OCI-LY1 (cell line): ENCODE measurements around the gene DNAL4.

Experiments used
- H2AFZ ChIP-seq: fragments of 200-600 bp; sonication (generic), shearing (Covaris generic); 2 replicates; pipeline ENCODE4 v1.6.0; 2014; ENCODE audit warnings: antibody characterized with exemption, mild to moderate bottlenecking, low read length
- H3F3A ChIP-seq: fragments of 200-600 bp; sonication (generic), shearing (Covaris generic); 2 replicates; pipeline ENCODE4 v1.6.0; 2014; ENCODE audit warnings: mild to moderate bottlenecking, antibody characterized with exemption, low read length, moderate library complexity; ENCODE audit not compliant: insufficient read depth
- H3K27ac ChIP-seq: fragments of 200-600 bp; sonication (generic); 2 replicates; pipeline ENCODE4 v1.5.1; 2014; ENCODE audit warnings: low read length, mixed run types, mild to moderate bottlenecking, low read depth; ENCODE audit not compliant: poor library complexity, severe bottlenecking
- H3K27me3 ChIP-seq: fragments of 200-600 bp; sonication (generic); 2 replicates; pipeline ENCODE4 v1.6.0; 2014; ENCODE audit warnings: antibody characterized with exemption, mild to moderate bottlenecking, low read length, moderate library complexity; ENCODE audit not compliant: insufficient read depth
- H3K36me3 ChIP-seq: fragments of 200-600 bp; sonication (generic); 2 replicates; pipeline ENCODE4 v1.6.1; 2014; ENCODE audit warnings: mild to moderate bottlenecking, antibody characterized with exemption, low read length, moderate library complexity, mixed read lengths; ENCODE audit not compliant: insufficient read depth
- H3K4me1 ChIP-seq: fragments of 200-600 bp; sonication (generic); 2 replicates; pipeline ENCODE4 v1.5.1; 2014; ENCODE audit warnings: mild to moderate bottlenecking, low read length, moderate library complexity; ENCODE audit not compliant: insufficient read depth, severe bottlenecking
- H3K4me2 ChIP-seq: fragments of 200-600 bp; sonication (generic), shearing (Covaris generic); 2 replicates; pipeline ENCODE4 v1.6.1; 2014; ENCODE audit warnings: low read length
- H3K4me3 ChIP-seq: fragments of 200-600 bp; sonication (generic); 2 replicates; pipeline ENCODE4 v1.5.1; 2014; ENCODE audit warnings: low read length, low read depth, mild to moderate bottlenecking, mixed read lengths; ENCODE audit not compliant: poor library complexity, severe bottlenecking
- H3K79me2 ChIP-seq: fragments of 200-600 bp; shearing (Covaris generic); 2 replicates; pipeline ENCODE4 v1.6.1; 2016; ENCODE audit warnings: mixed run types, low read length, mixed read lengths; ENCODE audit not compliant: insufficient read depth
- H3K9ac ChIP-seq: fragments of 200-600 bp; sonication (generic), shearing (Covaris generic); 2 replicates; pipeline ENCODE4 v1.6.1; 2014; ENCODE audit warnings: mild to moderate bottlenecking, low read length, mixed read lengths
- H3K9me2 ChIP-seq: fragments of 200-600 bp; sonication (generic), shearing (Covaris generic); 2 replicates; pipeline ENCODE4 v1.6.1; 2014; ENCODE audit warnings: low read depth, mild to moderate bottlenecking, low read length, mixed read lengths
- H3K9me3 ChIP-seq: fragments of 200-600 bp; shearing (Covaris generic); 2 replicates; pipeline ENCODE4 v1.6.1; 2014; ENCODE audit warnings: low read length, mixed read lengths
- H4K20me1 ChIP-seq: fragments of 200-600 bp; sonication (generic), shearing (Covaris generic); 2 replicates; pipeline ENCODE4 v1.6.0; 2016; ENCODE audit warnings: mild to moderate bottlenecking, low read length; ENCODE audit not compliant: insufficient read depth
- EZH2 ChIP-seq: fragments of 200-600 bp; sonication (generic), shearing (Covaris generic); IDR thresholded peaks from 2 replicates; pipeline ENCODE4 v1.8.0; 2017; ENCODE audit warnings: borderline replicate concordance, mixed run types, mild to moderate bottlenecking, antibody characterized with exemption, low read length, moderate library complexity, mixed read lengths
- TF ChIP-seq, protein P1 (sequence below): fragments of 200-600 bp; sonication (generic), shearing (Covaris generic); IDR thresholded peaks from 2 replicates; pipeline ENCODE4 v1.5.1; 2017; ENCODE audit warnings: mild to moderate bottlenecking, antibody characterized with exemption, low read length, moderate library complexity, mixed read lengths

The DNAL4 gene

DNA sequence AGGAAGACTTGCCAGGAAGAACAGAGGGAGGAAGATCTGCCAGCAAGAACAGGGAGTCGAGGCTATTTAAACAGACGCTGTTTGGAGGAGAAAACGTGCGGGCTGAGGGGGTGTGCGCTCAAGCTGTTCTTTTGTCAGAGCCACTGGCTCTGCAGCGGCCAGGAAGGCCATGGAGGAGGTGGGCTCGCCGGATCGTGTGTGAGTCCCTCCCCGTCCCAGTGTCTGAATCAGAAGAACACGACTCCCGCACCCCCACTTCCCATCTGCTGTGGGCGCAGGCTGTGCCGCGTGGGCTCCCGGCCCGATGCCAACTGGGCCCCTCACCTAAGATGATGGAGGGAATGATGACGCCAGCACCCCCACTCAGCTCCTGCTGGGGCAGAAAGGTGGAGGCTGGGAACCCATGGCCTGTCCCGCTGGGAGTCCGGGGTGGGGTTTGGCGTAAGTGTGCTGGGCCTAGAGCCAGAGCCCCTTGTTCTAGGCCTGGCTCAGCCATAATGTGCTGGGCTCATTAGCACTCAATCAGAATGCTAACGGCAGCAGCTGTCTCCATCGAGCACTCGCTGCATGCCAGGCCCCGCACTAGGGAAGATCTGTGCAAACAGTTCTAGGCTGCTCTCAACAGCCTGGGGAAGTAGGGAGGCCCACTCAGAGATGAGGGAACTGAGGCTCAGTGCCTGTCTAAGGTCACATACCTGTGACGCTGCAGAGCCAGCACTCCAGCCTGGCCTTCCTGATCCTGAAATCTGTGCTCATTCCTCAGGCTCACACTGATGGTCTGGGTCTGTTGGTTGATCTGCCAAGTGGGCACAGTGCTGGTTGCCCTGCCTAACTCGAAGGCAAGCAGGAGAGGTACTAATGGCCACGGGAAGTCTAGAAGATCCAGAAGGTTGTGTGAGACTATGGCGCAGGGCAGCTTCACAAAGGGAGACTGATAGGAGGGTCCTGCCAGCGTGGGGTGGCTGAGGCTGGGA, 38.3 kb upstream of the DNAL4 start:
- Histone ChIP-seq H3K4me2 (no peak overlapping the region), H3K79me2 (no peaks in the 10 kb centered on the region), H3K27ac (no peak overlapping the region), H3K4me3 (no peak overlapping the region), H3K9ac (no peak overlapping the region), H3K36me3 (no peaks in the 10 kb centered on the region), H3K9me3 (no peaks in the 10 kb centered on the region), H3K4me1 (no peaks in the 10 kb centered on the region), H3K27me3 (no peaks in the 10 kb centered on the region; the same call in 1 of the 2 replicates), H3K9me2 (no peaks in the 10 kb centered on the region), H3F3A (no peaks in the 10 kb centered on the region), H4K20me1 (no peaks in the 10 kb centered on the region), H2AFZ (no peak overlapping the region)
- no peak for TF ChIP-seq EZH2
- TF ChIP-seq, protein P1, sequence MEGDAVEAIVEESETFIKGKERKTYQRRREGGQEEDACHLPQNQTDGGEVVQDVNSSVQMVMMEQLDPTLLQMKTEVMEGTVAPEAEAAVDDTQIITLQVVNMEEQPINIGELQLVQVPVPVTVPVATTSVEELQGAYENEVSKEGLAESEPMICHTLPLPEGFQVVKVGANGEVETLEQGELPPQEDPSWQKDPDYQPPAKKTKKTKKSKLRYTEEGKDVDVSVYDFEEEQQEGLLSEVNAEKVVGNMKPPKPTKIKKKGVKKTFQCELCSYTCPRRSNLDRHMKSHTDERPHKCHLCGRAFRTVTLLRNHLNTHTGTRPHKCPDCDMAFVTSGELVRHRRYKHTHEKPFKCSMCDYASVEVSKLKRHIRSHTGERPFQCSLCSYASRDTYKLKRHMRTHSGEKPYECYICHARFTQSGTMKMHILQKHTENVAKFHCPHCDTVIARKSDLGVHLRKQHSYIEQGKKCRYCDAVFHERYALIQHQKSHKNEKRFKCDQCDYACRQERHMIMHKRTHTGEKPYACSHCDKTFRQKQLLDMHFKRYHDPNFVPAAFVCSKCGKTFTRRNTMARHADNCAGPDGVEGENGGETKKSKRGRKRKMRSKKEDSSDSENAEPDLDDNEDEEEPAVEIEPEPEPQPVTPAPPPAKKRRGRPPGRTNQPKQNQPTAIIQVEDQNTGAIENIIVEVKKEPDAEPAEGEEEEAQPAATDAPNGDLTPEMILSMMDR: no peak

DNA sequence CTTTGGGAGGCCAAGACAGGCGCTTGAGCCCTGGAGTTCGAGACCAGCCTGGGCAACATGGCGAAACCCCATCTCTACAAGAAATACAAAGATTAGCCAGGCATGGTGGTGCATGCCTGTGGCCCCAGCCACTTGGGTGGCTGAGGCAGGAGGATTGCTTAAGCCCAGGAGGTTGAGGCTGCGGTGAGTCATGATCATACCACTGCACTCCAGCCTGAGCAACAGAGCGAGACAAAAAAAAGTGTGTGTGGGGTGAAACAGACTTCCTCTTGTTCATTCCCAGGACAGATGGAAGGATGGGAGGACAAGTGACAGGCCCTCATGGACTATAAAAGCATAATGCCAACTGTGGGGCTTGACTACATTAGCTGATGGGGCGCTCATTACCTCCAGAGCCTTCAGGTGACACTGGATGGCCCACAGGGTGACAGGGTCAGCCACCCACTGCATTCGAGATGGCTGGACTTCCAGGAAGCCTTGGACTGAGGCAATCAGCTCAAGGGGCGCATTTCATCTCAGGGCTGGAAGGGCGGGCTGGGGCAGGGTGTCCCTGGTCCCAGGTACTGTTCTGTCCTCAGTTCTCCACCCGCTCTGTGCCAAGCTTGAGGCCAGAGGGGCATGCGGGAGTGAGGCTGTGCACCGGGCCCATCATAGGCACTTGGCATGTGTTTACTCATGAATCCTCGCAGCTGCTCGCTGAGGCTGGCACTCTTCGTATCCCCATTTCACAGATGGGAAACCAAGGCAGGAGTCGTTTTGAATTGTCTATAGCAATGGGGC, 37.4 kb upstream of the DNAL4 start:
- no peak overlapping the region for H3K4me3 ChIP-seq
- no peak overlapping the region for H3K4me2 ChIP-seq
- H3K9me2 ChIP-seq: no peaks in the 10 kb centered on the region
- H4K20me1 ChIP-seq: no peaks in the 10 kb centered on the region
- H3K79me2 ChIP-seq: no peaks in the 10 kb centered on the region
- TF ChIP-seq, protein P1: no peak
- TF ChIP-seq EZH2: no peak
- H3K27ac ChIP-seq: no peak overlapping the region
- no peaks in the 10 kb centered on the region for H3F3A ChIP-seq
- no peaks in the 10 kb centered on the region; the same call in 1 of the 2 replicates for H3K27me3 ChIP-seq
- no peaks in the 10 kb centered on the region for H3K9me3 ChIP-seq
- H3K9ac ChIP-seq: no peak overlapping the region
- no peak overlapping the region for H2AFZ ChIP-seq
- H3K4me1 ChIP-seq: no peaks in the 10 kb centered on the region
- no peaks in the 10 kb centered on the region for H3K36me3 ChIP-seq

DNA sequence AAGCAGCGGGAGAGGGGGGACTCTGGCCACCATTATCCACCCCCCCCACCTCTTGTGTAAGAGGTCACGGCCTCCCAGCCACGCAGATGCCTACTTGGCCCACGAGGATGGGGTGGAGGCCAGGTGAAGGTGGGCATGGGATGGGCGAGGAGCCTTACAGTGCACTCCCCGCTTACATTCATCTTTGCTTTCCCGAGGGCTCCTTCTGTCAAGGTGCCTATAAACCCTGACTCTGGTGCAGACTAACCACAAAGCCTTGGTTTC, 36.8 kb upstream of the DNAL4 start:
- H3K9me2 ChIP-seq: no peaks in the 10 kb centered on the region
- H4K20me1 ChIP-seq: no peaks in the 10 kb centered on the region
- no peaks in the 10 kb centered on the region for H3K36me3 ChIP-seq
- H3K27ac ChIP-seq: no peak overlapping the region
- no peak overlapping the region for H3K4me2 ChIP-seq
- TF ChIP-seq EZH2: no peak
- TF ChIP-seq, protein P1: no peak
- no peaks in the 10 kb centered on the region for H3K9me3 ChIP-seq
- H3K4me3 ChIP-seq: no peak overlapping the region
- no peak overlapping the region for H2AFZ ChIP-seq
- no peak overlapping the region for H3K9ac ChIP-seq
- no peaks in the 10 kb centered on the region for H3K4me1 ChIP-seq
- no peaks in the 10 kb centered on the region for H3K79me2 ChIP-seq
- H3K27me3 ChIP-seq: no peaks in the 10 kb centered on the region; the same call in 1 of the 2 replicates
- H3F3A ChIP-seq: no peaks in the 10 kb centered on the region
